Gastroesophageal sphincter (tissue), 4 donors: ENCODE measurements around the gene C4BPA. TPM values are rescaled to one million over a fixed set of nuclear protein-coding genes. Genes with fewer than 3 reads are reported as not detected.

Experiments
- ATAC-seq: fragments of 150-250 bp; one replicate; pipeline ENCODE4 v1.9.1; 2016; ENCODE audit warnings: mild to moderate bottlenecking, moderate library complexity
- H3K27ac ChIP-seq, 4 donors: fragments of 200-600 bp; sonication (generic) in 3 of 4; 1 replicate in 3 of 4; 2 replicates in 1 of 4; pipeline ENCODE4 v1.5.1; 2016 to 2019
- H3K27me3 ChIP-seq: fragments of 200-600 bp; sonication (generic); one replicate; pipeline ENCODE4 v1.5.1; 2019
- H3K36me3 ChIP-seq, 2 donors: fragments of 200-600 bp; sonication (generic); one replicate each; pipeline ENCODE4 v1.5.1; 2019; ENCODE audit warnings: control low read depth in 1 of 2
- H3K4me1 ChIP-seq, 3 donors: fragments of 200-600 bp; sonication (generic); 1 replicate in 2 of 3; 2 replicates in 1 of 3; pipeline ENCODE4 v1.5.1; 2016 to 2019; ENCODE audit warnings: control low read depth in 2 of 3
- H3K4me3 ChIP-seq, 2 donors: fragments of 200-600 bp; sonication (generic); one replicate each; pipeline ENCODE4 v1.5.1; 2019; ENCODE audit warnings: mild to moderate bottlenecking in 1 of 2, moderate library complexity in 1 of 2
- H3K9me3 ChIP-seq, 3 donors: fragments of 200-600 bp; sonication (generic); one replicate each; pipeline ENCODE4 v1.5.1; 2017 to 2019; ENCODE audit warnings: control low read depth in 2 of 3
- EP300 ChIP-seq: sonication (generic); formaldehyde crosslinking; IDR thresholded peaks from one replicate; pipeline ENCODE4 v1.6.1; 2017; ENCODE audit warnings: antibody characterized with exemption, mild to moderate bottlenecking
- POLR2A ChIP-seq, 2 donors: fragments of 450-650 bp; IDR thresholded peaks; one replicate each; pipeline ENCODE4 v1.6.1; 2017; ENCODE audit warnings: antibody characterized with exemption in 2 of 2, mild to moderate bottlenecking in 2 of 2, moderate library complexity in 1 of 2
- POLR2AphosphoS5 ChIP-seq: sonication (generic); formaldehyde crosslinking; IDR thresholded peaks from one replicate; pipeline ENCODE4 v1.6.1; 2017; ENCODE audit warnings: antibody characterized with exemption
- WGBS, 2 donors: methylation state at CpG; one replicate each; pipeline ENCODE4 v1.1.5; 2018; ENCODE audit warnings: low coverage in 1 of 2; 5-methylcytosine and 5-hydroxymethylcytosine counted together
- total RNA-seq, 4 donors: library from RNA; depleted of rRNA; stranded (reverse); fragments of >200 nt; gene quantifications; one replicate each; pipeline ENCODE4 v1.1.0, GENCODE V29; 2016
- TF ChIP-seq, protein P1 (sequence below), 4 experiments: fragments of 200-600 bp in 2 of 4; fragments of 450-650 bp in 2 of 4; sonication (generic) in 1 of 4; IDR thresholded peaks; one replicate each; pipeline ENCODE4 v1.5.1; 2017 to 2019; ENCODE audit warnings: antibody characterized with exemption in 4 of 4, mild to moderate bottlenecking in 2 of 4, moderate library complexity in 2 of 4

Gene C4BPA
- total RNA-seq, 4 donors from 2014 or later, result 3.1 TPM; not detected in 3

DNA sequence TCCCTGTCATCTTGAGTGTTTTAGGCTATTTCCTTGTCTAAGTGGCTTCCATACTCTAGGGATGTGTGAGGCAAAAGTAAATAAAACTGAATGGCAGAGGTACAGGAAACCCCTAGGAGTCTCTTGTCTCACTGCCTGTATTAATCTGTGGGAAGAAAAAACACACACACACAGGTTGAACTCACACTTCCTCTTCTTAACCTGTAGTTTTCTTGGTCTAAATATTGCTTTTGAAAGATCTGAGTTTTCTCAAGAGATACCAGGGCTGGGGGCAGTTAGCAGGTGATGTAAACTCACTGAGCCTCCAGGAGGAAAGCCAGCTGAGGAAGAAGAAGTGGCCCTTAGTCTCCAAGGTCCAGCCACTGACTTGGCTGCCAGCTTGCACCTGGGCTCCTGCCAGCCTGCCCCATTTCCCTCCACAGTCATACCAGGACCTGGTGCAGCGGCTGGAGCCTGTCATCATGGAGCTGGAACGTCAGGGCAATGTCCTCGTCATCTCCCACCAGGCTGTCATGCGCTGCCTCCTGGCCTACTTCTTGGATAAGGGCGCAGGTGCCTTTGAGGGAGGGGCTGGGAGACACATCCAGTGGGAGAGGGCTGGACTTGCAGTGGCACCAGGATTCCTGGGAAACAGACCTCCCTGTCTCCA is 34.1 kb upstream of the C4BPA start:
- H3K9me3 ChIP-seq, result no peaks in the 10 kb centered on the region
- no peak for ATAC-seq
- H3K27ac ChIP-seq, result no peak overlapping the region
- H3K4me1 ChIP-seq, result no peaks in the 10 kb centered on the region
- whole genome bisulfite sequencing, 2 donors, result no CpG with 5 or more reads among the region's 5 CpGs
- no peak overlapping the region for H3K4me3 ChIP-seq
- H3K27me3 ChIP-seq, result no peaks in the 10 kb centered on the region
- peaks cover 0 to 98% of the 10 kb centered on the region in 2 donors for H3K36me3 ChIP-seq
- TF ChIP-seq, protein P1, sequence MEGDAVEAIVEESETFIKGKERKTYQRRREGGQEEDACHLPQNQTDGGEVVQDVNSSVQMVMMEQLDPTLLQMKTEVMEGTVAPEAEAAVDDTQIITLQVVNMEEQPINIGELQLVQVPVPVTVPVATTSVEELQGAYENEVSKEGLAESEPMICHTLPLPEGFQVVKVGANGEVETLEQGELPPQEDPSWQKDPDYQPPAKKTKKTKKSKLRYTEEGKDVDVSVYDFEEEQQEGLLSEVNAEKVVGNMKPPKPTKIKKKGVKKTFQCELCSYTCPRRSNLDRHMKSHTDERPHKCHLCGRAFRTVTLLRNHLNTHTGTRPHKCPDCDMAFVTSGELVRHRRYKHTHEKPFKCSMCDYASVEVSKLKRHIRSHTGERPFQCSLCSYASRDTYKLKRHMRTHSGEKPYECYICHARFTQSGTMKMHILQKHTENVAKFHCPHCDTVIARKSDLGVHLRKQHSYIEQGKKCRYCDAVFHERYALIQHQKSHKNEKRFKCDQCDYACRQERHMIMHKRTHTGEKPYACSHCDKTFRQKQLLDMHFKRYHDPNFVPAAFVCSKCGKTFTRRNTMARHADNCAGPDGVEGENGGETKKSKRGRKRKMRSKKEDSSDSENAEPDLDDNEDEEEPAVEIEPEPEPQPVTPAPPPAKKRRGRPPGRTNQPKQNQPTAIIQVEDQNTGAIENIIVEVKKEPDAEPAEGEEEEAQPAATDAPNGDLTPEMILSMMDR (IDR thresholded peaks at IDR 0.05), result no peak
- TF ChIP-seq EP300 (no peak), POLR2AphosphoS5 (no peak), POLR2A (IDR thresholded peaks at IDR 0.05) (no peak)

DNA sequence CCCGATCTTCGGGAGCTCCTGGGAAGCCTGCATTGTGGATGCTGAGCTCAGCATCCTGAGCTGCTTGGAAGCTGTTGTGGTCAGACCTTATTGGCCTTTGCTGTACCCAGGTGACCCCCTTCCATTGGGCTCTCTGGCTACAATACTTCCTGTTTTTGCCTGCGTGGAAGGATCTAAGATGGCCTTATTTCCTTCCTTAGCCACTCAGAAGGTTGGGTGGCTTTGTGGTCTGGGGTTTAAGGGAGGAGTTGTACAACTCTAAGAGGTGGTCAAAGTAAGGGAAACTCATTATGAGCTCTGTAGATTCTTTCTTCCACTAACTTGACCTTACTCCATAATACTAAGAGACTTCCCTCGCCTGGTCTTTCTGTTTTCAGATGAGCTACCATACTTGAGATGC is 33.2 kb upstream of the C4BPA start:
- H3K27ac ChIP-seq, result no peak overlapping the region
- no peak for ATAC-seq
- 88 to 95% methylated on average over 2 to 3 of the region's 4 CpGs for WGBS, 2 donors
- H3K9me3 ChIP-seq, result no peaks in the 10 kb centered on the region
- no peak overlapping the region for H3K4me3 ChIP-seq
- TF ChIP-seq, protein P1 (IDR thresholded peaks at IDR 0.05), result no peak
- TF ChIP-seq POLR2A (IDR thresholded peaks at IDR 0.05) (no peak), EP300 (no peak)
- no peaks in the 10 kb centered on the region for H3K4me1 ChIP-seq
- H3K27me3 ChIP-seq, result no peaks in the 10 kb centered on the region
- H3K36me3 ChIP-seq, result peaks cover 0 to 92% of the 10 kb centered on the region in 2 donors

DNA sequence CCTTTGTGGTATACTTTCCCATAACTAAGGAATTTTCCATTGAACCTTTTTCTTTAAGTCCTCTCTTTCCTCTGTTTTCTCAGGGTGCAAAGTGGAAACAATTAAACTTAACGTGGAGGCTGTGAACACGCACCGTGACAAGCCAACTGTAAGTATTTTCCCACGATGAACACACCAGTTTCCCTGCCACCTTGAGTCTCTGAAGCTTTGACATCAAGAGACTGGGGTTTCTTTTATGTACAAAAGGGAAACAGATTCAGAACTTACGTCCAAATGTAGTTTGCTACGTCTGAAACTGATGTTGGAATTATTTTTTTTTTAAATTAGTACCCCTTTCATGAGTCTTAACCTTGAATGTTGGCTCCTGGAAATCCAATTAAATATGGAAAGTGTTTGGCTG is 32.6 kb upstream of the C4BPA start:
- Histone ChIP-seq H3K4me3 (no peak overlapping the region), H3K4me1 (no peaks in the 10 kb centered on the region), H3K36me3 (peaks cover 0 to 88% of the 10 kb centered on the region in 2 donors), H3K27me3 (no peaks in the 10 kb centered on the region), H3K9me3 (no peaks in the 10 kb centered on the region), H3K27ac (no peak overlapping the region)
- 88 to 94% methylated on average over 6 of the region's 6 CpGs for WGBS, 2 donors
- ATAC-seq, result no peak
- TF ChIP-seq, protein P1 (IDR thresholded peaks at IDR 0.05), result no peak
- TF ChIP-seq POLR2AphosphoS5, result no peak
- no peak for TF ChIP-seq EP300
- no peak for TF ChIP-seq POLR2A (IDR thresholded peaks at IDR 0.05)

DNA sequence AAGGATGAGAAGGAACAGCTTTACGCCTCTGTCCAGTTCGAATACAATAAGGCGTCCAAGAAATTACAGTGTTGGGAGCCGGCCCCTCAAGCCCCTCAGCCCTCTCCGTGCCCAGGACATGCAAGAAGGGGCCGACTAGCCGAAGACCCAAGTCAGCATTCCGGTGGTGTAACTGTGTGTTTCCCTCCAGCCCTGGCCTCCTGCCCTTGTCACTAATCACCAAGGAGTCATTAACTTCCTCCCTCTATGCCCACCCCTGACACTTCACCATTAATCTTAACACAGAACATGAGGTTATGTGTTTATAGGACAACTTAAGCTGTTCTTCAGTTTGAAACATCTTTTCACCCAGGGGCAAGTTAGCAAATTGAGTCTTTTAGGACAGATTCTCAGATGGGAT is 31.8 kb upstream of the C4BPA start:
- H3K4me1 ChIP-seq, result peaks cover 0 to 8% (median 7%) of the 10 kb centered on the region in 3 donors
- H3K27me3 ChIP-seq, result no peaks in the 10 kb centered on the region
- TF ChIP-seq EP300 (no peak), POLR2AphosphoS5 (no peak), POLR2A (IDR thresholded peaks at IDR 0.05) (no peak)
- TF ChIP-seq, protein P1 (IDR thresholded peaks at IDR 0.05), result no peak
- no peak overlapping the region for H3K4me3 ChIP-seq
- H3K9me3 ChIP-seq, result no peaks in the 10 kb centered on the region
- no peak for ATAC-seq
- H3K36me3 ChIP-seq, result peaks cover 0 to 80% of the 10 kb centered on the region in 2 donors
- H3K27ac ChIP-seq, result no peak overlapping the region
- WGBS, 2 donors, result 90% methylated on average over 3 of the region's 8 CpGs; no CpG with 5 or more reads in 1 of the 2 donors
